GM19238 (cell line): ENCODE measurements around the gene STMN1.
"Not testable (repeated sequence)": the region's sequence is repeated elsewhere in the genome, so short reads cannot be mapped to it uniquely, and the experiment has no call there.

Source experiments
- DNase-seq: peaks from one replicate; pipeline ENCODE4 v3.0.0; 2011; ENCODE audit warnings: low spot score; ENCODE audit not compliant: insufficient read length

STMN1 gene

GRCh38 chr1:25905680-25906643 lies at the start of gene STMN1:
Gene STMN1 (minus strand): TSS chr1:25906419. CDS start chr1:25904676, 1,743 bp downstream.
- DNase-seq = peak; percentile 94

GRCh38 chr1:25955553-25955952 lies 49.3 kb upstream of the STMN1 start:
- DNase-seq = no peak

GRCh38 chr1:25954282-25954938 lies 48.2 kb upstream of the STMN1 start:
- DNase-seq = no peak

- DNase-seq = no peak
Observed at GRCh38 chr1:25952841-25953401, 46.7 kb upstream of the STMN1 start.

GRCh38 chr1:25948641-25949040 lies 42.4 kb upstream of the STMN1 start:
- no peak for DNase-seq

- DNase-seq = no peak
Observed at GRCh38 chr1:25947027-25947426, 40.8 kb upstream of the STMN1 start.

- DNase-seq = no peak
Observed at GRCh38 chr1:25945761-25946160, 39.5 kb upstream of the STMN1 start.

GRCh38 chr1:25944986-25945385 lies 38.8 kb upstream of the STMN1 start:
- no peak for DNase-seq

- DNase-seq = not testable (repeated sequence)
Observed at GRCh38 chr1:25943511-25943910, 37.3 kb upstream of the STMN1 start.

GRCh38 chr1:25936947-25937346 lies 30.7 kb upstream of the STMN1 start:
- no peak for DNase-seq

GRCh38 chr1:25933479-25934365 lies 27.5 kb upstream of the STMN1 start:
- DNase-seq = no peak

GRCh38 chr1:25932811-25933400 lies 26.7 kb upstream of the STMN1 start:
- DNase-seq = not testable (repeated sequence)

- DNase-seq = no peak
Observed at GRCh38 chr1:25932321-25932720, 26.1 kb upstream of the STMN1 start.

GRCh38 chr1:25929016-25929415 lies 22.8 kb upstream of the STMN1 start:
- no peak for DNase-seq

GRCh38 chr1:25927521-25928265 lies 21.5 kb upstream of the STMN1 start:
- no peak for DNase-seq

GRCh38 chr1:25926731-25927496 lies 20.7 kb upstream of the STMN1 start:
- DNase-seq = no peak

- DNase-seq = no peak
Observed at GRCh38 chr1:25924454-25924853, 18.2 kb upstream of the STMN1 start.

- no peak for DNase-seq
Observed at GRCh38 chr1:25922971-25923552, 16.8 kb upstream of the STMN1 start.
